Thyroid gland (tissue), 4 donors: ENCODE measurements around the gene DPYSL4. TPM values are rescaled to one million over a fixed set of nuclear protein-coding genes. Genes with fewer than 3 reads are reported as not detected.

Source experiments
- DNase-seq, 2 donors: peaks; one replicate each; pipeline ENCODE4 v3.0.0-alpha.2; 2019
- H3K27ac ChIP-seq, 3 donors: fragments of 200-600 bp; sonication (generic); 1 replicate in 2 of 3; 2 replicates in 1 of 3; pipeline ENCODE4 v1.5.1; 2016 to 2019; ENCODE audit warnings: mild to moderate bottlenecking in 1 of 3, moderate library complexity in 1 of 3
- H3K27me3 ChIP-seq: fragments of 200-600 bp; sonication (generic); one replicate; pipeline ENCODE4 v1.5.1; 2019
- H3K36me3 ChIP-seq, 2 donors: fragments of 200-600 bp; sonication (generic); one replicate each; pipeline ENCODE4 v1.5.1; 2016 to 2019
- H3K4me1 ChIP-seq, 2 donors: fragments of 200-600 bp; sonication (generic); one replicate each; pipeline ENCODE4 v1.5.1; 2017 to 2019
- H3K4me3 ChIP-seq, 3 donors: fragments of 200-600 bp; sonication (generic); replicated peaks in 1 of 3; 1 replicate in 2 of 3; 2 replicates in 1 of 3; pipeline ENCODE4 v1.5.1; 2016; ENCODE audit warnings: mild to moderate bottlenecking in 1 of 3
- H3K9me3 ChIP-seq: fragments of 200-600 bp; sonication (generic); one replicate; pipeline ENCODE4 v1.5.1; 2017
- POLR2A ChIP-seq, 2 donors: fragments of 450-650 bp; IDR thresholded peaks; one replicate each; pipeline ENCODE4 v1.6.1; 2017; ENCODE audit warnings: antibody characterized with exemption in 2 of 2, mild to moderate bottlenecking in 2 of 2, moderate library complexity in 1 of 2
- WGBS, 2 donors: methylation state at CpG; one replicate each; pipeline ENCODE4 v1.1.5; 2017; 5-methylcytosine and 5-hydroxymethylcytosine counted together
- intact Hi-C: fragments of 100-400 bp; cut with DNase I; formaldehyde crosslinking; loops from one replicate; pipeline ENCODE4 v1.15.1; 2023
- total RNA-seq, 4 donors: library from RNA; depleted of rRNA; stranded (reverse); fragments of >200 nt; gene quantifications; one replicate each; pipeline ENCODE4 v1.2.3, GENCODE V29; 2016
- TF ChIP-seq, protein P1 (sequence below), 6 experiments: fragments of 200-600 bp in 3 of 6; fragments of 450-650 bp in 3 of 6; sonication (generic) in 3 of 6; IDR thresholded peaks; one replicate each; pipeline ENCODE4 v1.5.1; 2016 to 2019; ENCODE audit warnings: antibody characterized with exemption in 6 of 6, mild to moderate bottlenecking in 2 of 6, inconsistent platforms in 1 of 6, moderate library complexity in 1 of 6

The DPYSL4 gene
- total RNA-seq, 4 donors from 2014 or later = 0.54 to 1.5 (median 0.81) TPM

DNA sequence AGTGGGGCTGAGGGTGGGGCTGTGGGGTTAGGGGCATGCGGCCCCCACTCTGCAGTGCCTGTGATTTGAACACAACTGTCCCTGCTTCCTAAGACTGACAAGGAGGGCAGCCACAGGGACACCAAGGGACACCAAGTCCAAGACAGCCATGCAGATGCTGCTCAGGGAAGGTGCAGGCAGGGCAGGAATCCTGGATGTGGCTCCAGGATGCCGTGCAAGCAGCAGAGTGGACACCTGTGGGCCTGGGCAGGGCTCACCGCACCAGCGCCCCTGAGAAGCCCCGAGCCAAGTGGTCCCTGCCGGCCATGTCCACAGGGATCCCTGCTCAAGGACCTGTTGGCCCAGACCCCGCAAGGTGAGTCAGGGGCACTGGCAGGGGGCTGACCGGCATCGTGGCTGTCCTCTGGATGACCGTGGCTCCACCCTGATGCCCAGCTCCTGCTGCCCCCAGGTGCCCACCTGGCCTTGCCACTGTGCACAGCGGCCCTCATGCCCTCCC lies 62.5 kb downstream of the DPYSL4 start:
- no peaks in the 10 kb centered on the region for H3K36me3 ChIP-seq
- no peaks in the 10 kb centered on the region for H3K4me1 ChIP-seq
- TF ChIP-seq, protein P1, sequence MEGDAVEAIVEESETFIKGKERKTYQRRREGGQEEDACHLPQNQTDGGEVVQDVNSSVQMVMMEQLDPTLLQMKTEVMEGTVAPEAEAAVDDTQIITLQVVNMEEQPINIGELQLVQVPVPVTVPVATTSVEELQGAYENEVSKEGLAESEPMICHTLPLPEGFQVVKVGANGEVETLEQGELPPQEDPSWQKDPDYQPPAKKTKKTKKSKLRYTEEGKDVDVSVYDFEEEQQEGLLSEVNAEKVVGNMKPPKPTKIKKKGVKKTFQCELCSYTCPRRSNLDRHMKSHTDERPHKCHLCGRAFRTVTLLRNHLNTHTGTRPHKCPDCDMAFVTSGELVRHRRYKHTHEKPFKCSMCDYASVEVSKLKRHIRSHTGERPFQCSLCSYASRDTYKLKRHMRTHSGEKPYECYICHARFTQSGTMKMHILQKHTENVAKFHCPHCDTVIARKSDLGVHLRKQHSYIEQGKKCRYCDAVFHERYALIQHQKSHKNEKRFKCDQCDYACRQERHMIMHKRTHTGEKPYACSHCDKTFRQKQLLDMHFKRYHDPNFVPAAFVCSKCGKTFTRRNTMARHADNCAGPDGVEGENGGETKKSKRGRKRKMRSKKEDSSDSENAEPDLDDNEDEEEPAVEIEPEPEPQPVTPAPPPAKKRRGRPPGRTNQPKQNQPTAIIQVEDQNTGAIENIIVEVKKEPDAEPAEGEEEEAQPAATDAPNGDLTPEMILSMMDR (IDR thresholded peaks at IDR 0.05) = no peak
- TF ChIP-seq POLR2A (IDR thresholded peaks at IDR 0.05) = no peak
- 64 to 100% methylated on average over 2 to 8 of the region's 11 CpGs for WGBS, 2 donors
- no peak overlapping the region for H3K27ac ChIP-seq
- no peaks in the 10 kb centered on the region for H3K27me3 ChIP-seq
- intact Hi-C loops = no loop called here
- no peak for DNase-seq
- no peaks in the 10 kb centered on the region for H3K9me3 ChIP-seq
- no peak overlapping the region for H3K4me3 ChIP-seq

DNA sequence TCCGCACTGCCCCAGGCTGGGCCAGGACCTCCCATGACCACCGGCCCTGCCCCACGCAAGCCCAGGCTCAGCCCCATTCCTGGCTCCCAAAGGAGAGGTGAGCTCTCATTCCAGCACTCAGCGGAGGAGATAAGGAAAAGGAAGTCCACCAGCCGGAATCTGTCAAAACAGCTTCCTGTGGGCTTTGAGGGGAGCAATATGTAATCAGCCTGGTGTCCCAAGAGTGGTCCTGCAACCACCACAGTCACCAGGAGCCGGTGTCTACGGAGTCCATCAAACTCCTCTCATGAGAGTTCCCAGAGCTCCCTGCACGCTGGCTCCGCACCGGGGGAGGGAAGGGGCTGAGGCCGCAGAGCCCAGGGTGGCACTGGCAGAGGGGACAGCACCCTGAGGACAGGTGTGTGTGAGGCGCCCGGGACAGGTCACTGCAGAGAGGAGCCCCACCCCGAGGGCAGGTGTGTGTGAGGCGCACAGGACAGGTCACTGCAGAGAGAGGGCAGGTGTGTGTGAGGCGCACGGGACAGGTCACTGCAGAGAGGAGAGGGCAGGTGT lies 63.2 kb downstream of the DPYSL4 start:
- no peaks in the 10 kb centered on the region for H3K4me1 ChIP-seq
- WGBS, 2 donors = 73 to 77% methylated on average over 10 to 12 of the region's 17 CpGs
- H3K36me3 ChIP-seq = no peaks in the 10 kb centered on the region
- H3K27me3 ChIP-seq = no peaks in the 10 kb centered on the region
- H3K27ac ChIP-seq = no peak overlapping the region
- no peak for TF ChIP-seq POLR2A (IDR thresholded peaks at IDR 0.05)
- TF ChIP-seq, protein P1 (IDR thresholded peaks at IDR 0.05) = no peak
- no peaks in the 10 kb centered on the region for H3K9me3 ChIP-seq
- H3K4me3 ChIP-seq = no peak overlapping the region
- intact Hi-C loops = no loop called here
- no peak for DNase-seq

DNA sequence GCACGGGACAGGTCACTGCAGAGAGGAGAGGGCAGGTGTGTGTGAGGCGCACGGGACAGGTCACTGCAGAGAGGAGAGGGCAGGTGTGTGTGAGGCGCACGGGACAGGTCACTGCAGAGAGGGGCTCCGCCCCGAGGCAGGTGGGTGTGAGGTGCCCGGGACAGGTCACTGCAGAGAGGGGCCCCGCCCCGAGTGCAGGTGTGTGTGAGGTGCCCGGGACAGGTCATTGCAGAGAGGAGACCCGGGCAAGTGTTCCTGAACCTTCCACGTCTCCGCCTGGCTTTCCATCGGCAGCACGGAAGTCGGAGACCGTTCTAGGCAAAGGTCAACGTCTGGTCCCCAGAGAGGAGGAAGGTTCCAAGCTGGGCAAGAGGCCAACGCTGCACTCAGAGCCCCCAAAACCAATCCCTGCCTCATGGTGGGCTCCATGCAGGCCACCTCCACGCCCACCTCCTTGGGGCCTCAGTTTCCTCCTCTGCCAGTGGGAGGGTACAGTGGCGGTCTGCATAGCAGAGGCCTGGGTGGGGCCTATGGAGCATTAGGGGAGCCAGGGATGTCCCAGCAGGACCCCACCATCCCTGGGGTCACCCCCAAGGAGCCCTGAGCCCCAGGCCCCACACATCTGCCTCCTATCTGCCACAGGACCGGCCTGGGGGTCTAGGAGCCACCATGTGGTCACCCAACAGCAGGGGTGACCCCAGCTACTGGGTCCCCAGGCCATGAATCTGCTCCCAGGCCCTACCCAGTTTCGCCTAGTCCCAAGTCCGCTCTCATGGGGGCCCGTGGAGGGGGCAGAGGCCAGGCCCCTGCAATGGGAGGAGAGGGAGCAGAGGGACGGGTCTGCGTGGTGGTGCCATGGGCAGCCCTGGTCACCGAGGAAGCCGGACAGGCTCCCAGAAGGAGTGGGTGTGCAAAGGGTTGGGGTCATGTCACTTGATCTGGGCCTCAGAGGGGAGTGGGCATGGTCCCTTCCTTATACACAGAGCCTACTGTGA lies 64.0 kb downstream of the DPYSL4 start:
- Histone ChIP-seq H3K9me3 (no peaks in the 10 kb centered on the region), H3K27ac (no peak overlapping the region), H3K27me3 (no peaks in the 10 kb centered on the region), H3K36me3 (no peaks in the 10 kb centered on the region), H3K4me3 (no peak overlapping the region), H3K4me1 (no peaks in the 10 kb centered on the region)
- no peak for TF ChIP-seq POLR2A (IDR thresholded peaks at IDR 0.05)
- TF ChIP-seq, protein P1 (IDR thresholded peaks at IDR 0.05) = no peak
- no peak for DNase-seq
- WGBS, 2 donors = 88 to 94% methylated on average over 11 to 20 of the region's 30 CpGs
- intact Hi-C loops = no loop called here

DNA sequence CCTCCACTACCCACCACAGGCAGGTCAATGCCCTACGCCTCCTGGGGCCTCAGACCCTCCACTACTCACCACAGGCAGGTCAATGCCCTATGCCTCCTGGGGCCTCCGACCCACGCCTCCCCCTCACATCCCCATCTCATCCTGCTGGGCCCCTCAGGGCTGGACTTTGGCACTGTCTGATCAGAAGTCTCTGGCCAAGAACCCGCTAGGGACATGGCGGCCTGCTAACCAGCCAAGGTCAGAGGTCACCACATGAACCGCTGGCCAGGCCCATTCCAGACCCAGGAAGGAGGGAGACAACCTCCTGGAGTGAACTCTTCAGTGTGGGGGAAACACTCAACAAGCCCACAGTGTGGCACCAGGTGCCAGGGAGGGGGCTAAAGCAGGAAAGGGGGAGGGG lies 65.2 kb downstream of the DPYSL4 start:
- Histone ChIP-seq H3K27ac (no peak overlapping the region), H3K27me3 (no peaks in the 10 kb centered on the region), H3K36me3 (no peaks in the 10 kb centered on the region), H3K9me3 (no peaks in the 10 kb centered on the region), H3K4me1 (no peaks in the 10 kb centered on the region), H3K4me3 (no peak overlapping the region)
- TF ChIP-seq, protein P1 (IDR thresholded peaks at IDR 0.05) = no peak
- no peak for TF ChIP-seq POLR2A (IDR thresholded peaks at IDR 0.05)
- WGBS, 2 donors = 78 to 96% methylated on average over 4 to 5 of the region's 6 CpGs
- no peak for DNase-seq
- intact Hi-C loops = no loop called here

DNA sequence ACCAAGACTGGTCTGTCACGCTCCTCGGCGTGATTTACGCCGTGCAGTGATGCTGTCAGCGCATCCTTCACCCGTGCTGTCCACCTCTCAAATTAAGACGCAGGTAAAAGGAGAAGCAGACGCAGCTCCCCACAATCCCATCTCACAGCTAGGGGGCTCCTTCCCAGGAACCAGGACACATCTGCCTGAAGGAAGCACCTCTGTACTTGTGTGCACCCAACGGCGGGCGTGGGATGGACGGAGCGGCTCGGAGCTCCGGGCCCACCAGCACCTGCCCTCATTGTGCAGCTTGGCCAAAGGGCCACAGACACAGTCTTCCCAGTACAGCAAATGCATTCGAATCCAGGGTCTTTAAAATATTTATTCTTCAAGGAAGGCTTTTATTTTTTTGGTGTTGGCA lies 65.7 kb downstream of the DPYSL4 start:
- TF ChIP-seq, protein P1 (IDR thresholded peaks at IDR 0.05) = no peak
- TF ChIP-seq POLR2A (IDR thresholded peaks at IDR 0.05) = no peak
- H3K4me1 ChIP-seq = no peaks in the 10 kb centered on the region
- WGBS, 2 donors = 91 to 95% methylated on average over 16 to 17 of the region's 17 CpGs
- no peak overlapping the region for H3K4me3 ChIP-seq
- DNase-seq = no peak
- no peak overlapping the region for H3K27ac ChIP-seq
- no peaks in the 10 kb centered on the region for H3K27me3 ChIP-seq
- intact Hi-C loops = no loop called here
- H3K9me3 ChIP-seq = no peaks in the 10 kb centered on the region
- no peaks in the 10 kb centered on the region for H3K36me3 ChIP-seq
